Gastrocnemius medialis (tissue), 4 donors: ENCODE results near the gene ZNF649.

Experiments used
- POLR2A ChIP-seq, 2 donors: fragments of 450-650 bp; IDR thresholded peaks; one replicate each; pipeline ENCODE4 v1.6.1; 2017; ENCODE audit warnings: antibody characterized with exemption in 2 of 2, mild to moderate bottlenecking in 2 of 2, moderate library complexity in 2 of 2
- TF ChIP-seq, protein P1 (sequence below), 5 experiments: fragments of 450-650 bp in 3 of 5; fragments of 200-600 bp in 2 of 5; sonication (generic) in 2 of 5; IDR thresholded peaks in 4 of 5; conservative IDR thresholded peaks in 1 of 5; 1 replicate in 4 of 5; 2 replicates in 1 of 5; pipeline ENCODE4 v1.5.1; 2016 to 2019; ENCODE audit warnings: antibody characterized with exemption in 5 of 5, mild to moderate bottlenecking in 3 of 5, moderate library complexity in 3 of 5

DNA sequence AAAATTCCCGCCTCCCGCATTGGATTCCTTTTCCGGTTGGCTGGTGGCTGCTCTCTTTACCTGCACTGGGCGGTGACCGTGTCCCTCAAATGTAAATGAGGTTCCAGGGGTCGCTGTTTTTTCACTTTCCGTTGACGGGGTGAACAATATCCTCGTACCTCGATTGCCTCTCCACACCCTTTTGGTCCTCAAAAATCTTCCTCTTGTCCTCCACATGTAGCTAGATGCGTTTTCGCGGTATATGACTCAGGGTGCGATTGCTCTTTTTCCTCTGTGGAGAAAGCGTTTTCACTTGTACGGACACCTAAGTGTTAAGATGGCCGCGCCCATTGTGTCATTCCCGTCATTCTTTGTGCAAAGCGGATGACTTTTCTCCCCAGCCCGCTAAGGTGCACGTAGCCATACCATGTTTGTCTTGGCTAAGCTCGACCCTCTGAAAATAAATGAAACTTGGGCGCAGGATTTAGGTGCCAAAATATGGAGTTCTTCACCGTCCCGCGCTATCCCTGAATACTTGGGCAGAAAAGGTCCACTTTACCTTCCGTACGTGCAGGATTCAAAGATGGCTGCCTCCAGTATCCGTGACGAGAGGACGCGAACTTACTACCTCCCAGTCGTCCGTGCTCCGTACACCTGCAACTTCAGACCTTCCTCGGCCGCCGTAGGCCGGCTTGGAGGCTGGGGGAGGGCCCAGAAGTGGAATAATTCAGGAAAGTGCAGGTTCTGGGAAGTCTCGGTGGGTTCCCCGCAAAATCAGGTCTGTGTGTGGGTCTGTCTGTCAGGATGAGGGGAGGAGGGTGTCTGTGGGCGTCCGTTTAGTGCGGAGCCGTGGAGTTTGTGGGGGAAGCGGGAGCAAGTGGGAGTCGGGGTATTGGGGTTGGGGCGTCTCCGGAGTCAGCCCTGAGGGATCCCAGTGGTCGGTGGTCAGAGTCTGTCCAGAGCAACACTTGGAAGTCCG is 22.2 kb upstream of the ZNF649 start, which contains the start of gene ZNF613:
- TF ChIP-seq, protein P1, sequence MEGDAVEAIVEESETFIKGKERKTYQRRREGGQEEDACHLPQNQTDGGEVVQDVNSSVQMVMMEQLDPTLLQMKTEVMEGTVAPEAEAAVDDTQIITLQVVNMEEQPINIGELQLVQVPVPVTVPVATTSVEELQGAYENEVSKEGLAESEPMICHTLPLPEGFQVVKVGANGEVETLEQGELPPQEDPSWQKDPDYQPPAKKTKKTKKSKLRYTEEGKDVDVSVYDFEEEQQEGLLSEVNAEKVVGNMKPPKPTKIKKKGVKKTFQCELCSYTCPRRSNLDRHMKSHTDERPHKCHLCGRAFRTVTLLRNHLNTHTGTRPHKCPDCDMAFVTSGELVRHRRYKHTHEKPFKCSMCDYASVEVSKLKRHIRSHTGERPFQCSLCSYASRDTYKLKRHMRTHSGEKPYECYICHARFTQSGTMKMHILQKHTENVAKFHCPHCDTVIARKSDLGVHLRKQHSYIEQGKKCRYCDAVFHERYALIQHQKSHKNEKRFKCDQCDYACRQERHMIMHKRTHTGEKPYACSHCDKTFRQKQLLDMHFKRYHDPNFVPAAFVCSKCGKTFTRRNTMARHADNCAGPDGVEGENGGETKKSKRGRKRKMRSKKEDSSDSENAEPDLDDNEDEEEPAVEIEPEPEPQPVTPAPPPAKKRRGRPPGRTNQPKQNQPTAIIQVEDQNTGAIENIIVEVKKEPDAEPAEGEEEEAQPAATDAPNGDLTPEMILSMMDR (IDR thresholded peaks at IDR 0.05 in 4 of 5, conservative IDR thresholded peaks at IDR 0.05 in 1 of 5): peak in 2 of 5 experiments; percentile 35
- no peak for TF ChIP-seq POLR2A (IDR thresholded peaks at IDR 0.05)
